GM21515 (cell line): ENCODE results near the gene ZG16B.

Experiments
- ATAC-seq: cut with Tn5 transposase; IDR thresholded peaks from one replicate; pipeline ENCODE4 v1.9.1; 2021; ENCODE audit not compliant: unreplicated experiment

Gene ZG16B

GRCh38 chr16:2829501-2830354 is at the start of gene ZG16B:
Gene ZG16B (plus strand): TSS chr16:2830303. CDS start chr16:2830442, 139 bp downstream.
- ATAC-seq = no peak

GRCh38 chr16:2782583-2783351 is 47.3 kb upstream of the ZG16B start:
- no peak for ATAC-seq

GRCh38 chr16:2783581-2784357 is 46.3 kb upstream of the ZG16B start:
- ATAC-seq = no peak

- no peak for ATAC-seq
Observed at GRCh38 chr16:2784358-2785100, 45.6 kb upstream of the ZG16B start.

- no peak for ATAC-seq
Observed at GRCh38 chr16:2785101-2785991, 44.8 kb upstream of the ZG16B start.

- no peak for ATAC-seq
Observed at GRCh38 chr16:2786061-2786825, 43.9 kb upstream of the ZG16B start.

- no peak for ATAC-seq
Observed at GRCh38 chr16:2786826-2787151, 43.3 kb upstream of the ZG16B start.

GRCh38 chr16:2787406-2787805 is 42.7 kb upstream of the ZG16B start, which contains the start of gene PRSS33:
Gene PRSS33 (minus strand): TSS chr16:2787560. CDS start chr16:2786547, 1,013 bp downstream.
- ATAC-seq = no peak

GRCh38 chr16:2787961-2788360 is 42.1 kb upstream of the ZG16B start:
- no peak for ATAC-seq

GRCh38 chr16:2790631-2791030 is 39.5 kb upstream of the ZG16B start:
- no peak for ATAC-seq

GRCh38 chr16:2791174-2791573 is 38.9 kb upstream of the ZG16B start:
- no peak for ATAC-seq

GRCh38 chr16:2792940-2793339 is 37.2 kb upstream of the ZG16B start:
- no peak for ATAC-seq

GRCh38 chr16:2795395-2796143 is 34.5 kb upstream of the ZG16B start:
- no peak for ATAC-seq

GRCh38 chr16:2798723-2799204 is 31.3 kb upstream of the ZG16B start:
- no peak for ATAC-seq

GRCh38 chr16:2799205-2799858 is 30.8 kb upstream of the ZG16B start:
- ATAC-seq = no peak

- no peak for ATAC-seq
Observed at GRCh38 chr16:2799859-2800226, 30.3 kb upstream of the ZG16B start.

GRCh38 chr16:2803545-2804195 is 26.4 kb upstream of the ZG16B start:
- ATAC-seq = no peak
